Gastroesophageal sphincter (tissue), 3 donors: Measurements from ENCODE around the gene LRRC4.

ENCODE experiments used
- EP300 ChIP-seq: sonication (generic); formaldehyde crosslinking; IDR thresholded peaks from one replicate; pipeline ENCODE4 v1.6.1; 2017; ENCODE audit warnings: antibody characterized with exemption, mild to moderate bottlenecking
- POLR2A ChIP-seq, 2 donors: fragments of 450-650 bp; IDR thresholded peaks; one replicate each; pipeline ENCODE4 v1.6.1; 2017; ENCODE audit warnings: antibody characterized with exemption in 2 of 2, mild to moderate bottlenecking in 2 of 2, moderate library complexity in 1 of 2
- TF ChIP-seq, protein P1 (sequence below), 4 experiments: fragments of 200-600 bp in 2 of 4; fragments of 450-650 bp in 2 of 4; sonication (generic) in 1 of 4; IDR thresholded peaks; one replicate each; pipeline ENCODE4 v1.5.1; 2017 to 2019; ENCODE audit warnings: antibody characterized with exemption in 4 of 4, mild to moderate bottlenecking in 2 of 4, moderate library complexity in 2 of 4

DNA sequence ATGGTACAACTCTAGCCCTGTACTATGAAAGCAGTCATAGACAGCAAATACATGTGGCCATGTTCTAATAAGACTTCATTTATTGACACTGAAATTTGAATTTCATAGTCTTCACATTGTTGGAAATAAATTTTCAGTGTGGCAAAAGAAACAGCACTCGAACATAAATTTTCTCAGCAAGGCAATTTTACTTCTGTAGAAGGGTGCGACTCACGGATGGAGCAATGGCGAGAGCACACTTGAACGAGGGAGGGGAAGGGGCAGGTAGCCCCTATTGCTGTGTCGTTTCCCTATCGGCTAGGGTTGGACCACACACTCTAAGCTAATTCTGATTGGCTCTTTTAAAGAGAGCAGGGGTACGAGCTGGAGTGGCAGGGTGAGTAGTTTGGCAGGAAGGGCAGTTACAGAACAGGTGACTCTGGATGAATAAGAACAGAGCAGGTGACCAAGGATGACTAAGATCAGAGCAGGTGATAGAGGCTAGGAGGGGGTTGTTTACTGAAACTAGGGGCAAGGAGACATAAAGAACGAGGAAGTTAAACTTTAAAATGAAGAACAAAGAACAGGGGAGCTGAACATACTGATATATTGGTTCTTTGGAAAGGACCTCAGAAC, 52.0 kb downstream of the LRRC4 start:
- TF ChIP-seq, protein P1, sequence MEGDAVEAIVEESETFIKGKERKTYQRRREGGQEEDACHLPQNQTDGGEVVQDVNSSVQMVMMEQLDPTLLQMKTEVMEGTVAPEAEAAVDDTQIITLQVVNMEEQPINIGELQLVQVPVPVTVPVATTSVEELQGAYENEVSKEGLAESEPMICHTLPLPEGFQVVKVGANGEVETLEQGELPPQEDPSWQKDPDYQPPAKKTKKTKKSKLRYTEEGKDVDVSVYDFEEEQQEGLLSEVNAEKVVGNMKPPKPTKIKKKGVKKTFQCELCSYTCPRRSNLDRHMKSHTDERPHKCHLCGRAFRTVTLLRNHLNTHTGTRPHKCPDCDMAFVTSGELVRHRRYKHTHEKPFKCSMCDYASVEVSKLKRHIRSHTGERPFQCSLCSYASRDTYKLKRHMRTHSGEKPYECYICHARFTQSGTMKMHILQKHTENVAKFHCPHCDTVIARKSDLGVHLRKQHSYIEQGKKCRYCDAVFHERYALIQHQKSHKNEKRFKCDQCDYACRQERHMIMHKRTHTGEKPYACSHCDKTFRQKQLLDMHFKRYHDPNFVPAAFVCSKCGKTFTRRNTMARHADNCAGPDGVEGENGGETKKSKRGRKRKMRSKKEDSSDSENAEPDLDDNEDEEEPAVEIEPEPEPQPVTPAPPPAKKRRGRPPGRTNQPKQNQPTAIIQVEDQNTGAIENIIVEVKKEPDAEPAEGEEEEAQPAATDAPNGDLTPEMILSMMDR (IDR thresholded peaks at IDR 0.05) = no peak
- TF ChIP-seq EP300 = no peak
- no peak for TF ChIP-seq POLR2A (IDR thresholded peaks at IDR 0.05)
